GM18507 (cell line): Measurements from ENCODE around the gene PPM1L.

ENCODE experiments used
- DNase-seq: peaks from one replicate; pipeline ENCODE4 v3.0.0; 2011; ENCODE audit warnings: low read depth; ENCODE audit not compliant: insufficient read length; ENCODE audit errors: extremely low spot score
- FAIRE-seq: peaks from 2 replicates; lab custom pipeline; 2011; peaks lifted over from hg19 to GRCh38; lab: Jason Lieb, UNC

The PPM1L gene

DNA sequence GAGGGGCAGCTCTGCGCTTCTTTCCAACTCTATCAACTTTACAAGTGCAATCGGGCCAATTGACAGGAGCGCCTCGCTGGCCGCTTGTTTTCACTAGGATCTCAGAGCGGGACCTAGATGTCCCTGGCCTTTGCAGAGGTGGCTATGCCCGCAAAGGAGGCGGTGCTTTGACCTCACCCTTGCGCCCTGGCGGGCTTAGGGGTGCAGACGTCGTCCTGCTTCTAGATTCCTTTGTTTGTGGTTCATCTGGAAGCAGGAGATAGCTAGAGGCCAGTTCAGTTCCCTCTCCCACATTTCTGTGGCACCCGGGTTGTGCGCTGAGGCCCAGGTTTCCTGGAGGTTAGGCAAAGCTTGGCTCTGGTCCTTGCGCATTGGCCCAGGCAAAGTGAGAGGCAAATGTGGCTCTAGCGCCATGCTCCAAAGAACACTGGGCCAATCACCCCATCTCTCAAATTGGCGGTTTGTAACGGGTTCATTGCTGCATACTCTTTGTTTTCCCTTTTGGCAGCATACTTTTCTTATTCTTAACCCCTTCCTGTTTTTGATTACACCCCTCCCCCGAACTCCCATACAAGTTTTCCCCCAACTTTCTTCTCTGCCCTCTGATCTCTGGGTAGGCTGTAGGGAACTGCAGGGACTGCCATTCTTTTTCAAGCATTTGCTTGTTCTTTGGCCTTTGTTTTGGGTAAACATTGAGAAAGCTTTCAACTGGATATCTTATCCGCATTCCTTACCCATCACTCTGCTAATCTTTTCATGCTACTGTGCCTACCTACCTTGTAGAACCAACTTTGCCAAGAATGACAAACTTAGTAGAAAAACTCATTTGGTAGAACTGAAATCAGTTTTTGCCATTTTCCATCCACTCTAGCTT lies 1.4 kb downstream of the PPM1L start:
- no peak for DNase-seq
- FAIRE-seq: no peak

DNA sequence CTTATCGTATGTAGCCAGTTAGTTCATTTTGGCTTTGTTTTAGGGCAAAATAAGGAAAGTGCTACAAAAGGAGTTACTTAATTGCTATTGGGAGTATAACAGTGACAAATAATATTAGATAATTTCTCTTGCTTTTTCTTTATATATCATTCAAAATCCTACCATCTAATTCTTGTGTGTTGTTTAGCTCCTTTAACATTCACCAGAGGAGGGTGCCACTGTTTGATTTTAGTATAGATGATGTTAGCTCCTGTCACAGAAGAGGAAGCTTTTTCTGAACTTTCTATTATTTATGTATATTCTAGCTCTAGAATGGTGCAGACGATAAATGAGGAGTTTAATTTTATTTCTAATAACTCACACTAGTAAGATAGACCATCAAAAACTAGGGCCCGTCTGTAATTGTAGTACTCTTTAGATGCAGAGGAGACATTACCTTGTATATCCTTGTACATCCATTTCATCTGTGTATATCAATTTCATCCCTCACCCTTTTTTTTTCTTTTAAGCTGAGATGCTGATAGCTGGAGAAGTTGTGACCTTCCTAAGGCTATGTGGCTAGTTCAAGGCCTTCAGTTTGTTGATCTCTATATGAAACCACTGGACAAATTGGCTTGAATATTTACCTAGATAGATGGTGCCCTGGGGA lies 3.0 kb downstream of the PPM1L start:
- DNase-seq (no peak), FAIRE-seq (no peak)

DNA sequence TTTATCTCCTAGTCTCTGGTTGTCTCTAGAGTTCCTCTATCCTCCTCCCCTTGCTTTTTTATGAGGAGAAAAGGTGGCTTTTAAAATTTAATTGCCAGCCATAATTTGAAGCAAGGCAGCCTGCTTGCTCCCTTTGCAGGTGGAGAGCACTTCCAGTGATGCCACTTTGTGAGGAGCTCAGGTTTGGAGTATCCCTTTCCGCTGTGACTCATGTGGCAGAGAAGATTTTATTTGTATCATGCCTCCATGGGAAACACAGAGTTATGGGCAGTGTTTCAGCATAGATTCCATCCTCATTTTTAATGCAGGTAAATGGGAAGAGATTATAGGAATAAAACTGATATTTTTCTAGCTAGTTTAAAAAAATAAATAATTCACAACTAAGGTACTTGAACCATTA lies 7.0 kb downstream of the PPM1L start:
- FAIRE-seq (no peak), DNase-seq (no peak)

DNA sequence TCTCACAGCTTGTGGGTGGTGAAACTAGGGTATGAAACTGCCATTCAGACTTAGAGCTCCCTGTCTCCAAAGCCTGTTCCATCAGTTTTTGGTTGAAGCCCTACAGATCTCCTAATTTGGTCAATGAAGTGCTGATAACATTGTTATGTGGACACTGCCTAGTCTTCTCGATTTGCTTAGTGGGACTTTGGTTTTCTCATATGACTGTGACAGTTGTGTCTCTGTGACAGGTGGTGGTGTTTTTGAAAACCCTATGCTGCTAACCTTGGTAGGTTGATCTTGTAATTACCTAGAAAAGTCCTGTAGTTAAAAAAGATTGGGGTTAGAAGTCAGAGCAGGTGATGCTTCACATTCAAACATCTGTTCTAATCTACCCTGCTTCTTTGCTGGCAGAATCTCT lies 9.2 kb downstream of the PPM1L start:
- FAIRE-seq (no peak), DNase-seq (no peak)

DNA sequence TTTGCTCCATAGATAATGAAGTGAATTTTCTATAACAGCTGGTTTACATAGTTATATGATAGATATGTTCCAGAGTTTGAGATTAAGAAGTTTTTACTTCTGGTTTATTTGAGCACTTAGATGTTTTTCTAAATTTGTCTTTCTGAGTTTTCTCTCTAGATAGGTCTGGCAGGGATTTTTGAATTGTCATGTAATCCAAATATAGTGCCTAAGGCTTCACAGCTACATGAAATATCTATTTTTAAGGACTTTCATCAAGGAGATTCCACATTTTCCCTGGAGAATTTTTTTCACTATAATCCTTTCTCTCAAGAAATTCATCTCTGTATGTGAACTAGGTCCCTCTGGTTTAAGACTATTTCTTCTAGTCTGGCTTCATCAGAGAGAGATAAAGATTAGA lies 12.0 kb downstream of the PPM1L start:
- FAIRE-seq: no peak
- no peak for DNase-seq

DNA sequence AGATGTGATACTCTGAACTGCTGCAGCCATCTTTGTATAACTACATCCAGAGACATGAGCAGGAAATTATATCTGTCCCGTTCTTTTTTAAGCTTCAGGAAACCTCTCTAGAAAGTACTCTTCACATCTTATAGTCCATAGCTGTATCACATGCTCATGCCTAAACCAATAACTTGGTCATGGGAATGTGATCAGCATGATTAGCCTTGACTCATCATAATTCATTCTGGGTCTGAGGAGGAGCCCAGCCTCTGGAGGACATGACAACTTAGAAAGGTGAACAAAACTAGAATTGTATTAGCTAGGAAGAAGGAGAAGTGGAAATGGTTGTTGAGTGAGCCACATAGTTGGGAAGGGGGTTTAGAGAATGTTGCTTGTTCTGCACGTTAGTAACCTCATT lies 12.9 kb downstream of the PPM1L start:
- no peak for FAIRE-seq
- no peak for DNase-seq

DNA sequence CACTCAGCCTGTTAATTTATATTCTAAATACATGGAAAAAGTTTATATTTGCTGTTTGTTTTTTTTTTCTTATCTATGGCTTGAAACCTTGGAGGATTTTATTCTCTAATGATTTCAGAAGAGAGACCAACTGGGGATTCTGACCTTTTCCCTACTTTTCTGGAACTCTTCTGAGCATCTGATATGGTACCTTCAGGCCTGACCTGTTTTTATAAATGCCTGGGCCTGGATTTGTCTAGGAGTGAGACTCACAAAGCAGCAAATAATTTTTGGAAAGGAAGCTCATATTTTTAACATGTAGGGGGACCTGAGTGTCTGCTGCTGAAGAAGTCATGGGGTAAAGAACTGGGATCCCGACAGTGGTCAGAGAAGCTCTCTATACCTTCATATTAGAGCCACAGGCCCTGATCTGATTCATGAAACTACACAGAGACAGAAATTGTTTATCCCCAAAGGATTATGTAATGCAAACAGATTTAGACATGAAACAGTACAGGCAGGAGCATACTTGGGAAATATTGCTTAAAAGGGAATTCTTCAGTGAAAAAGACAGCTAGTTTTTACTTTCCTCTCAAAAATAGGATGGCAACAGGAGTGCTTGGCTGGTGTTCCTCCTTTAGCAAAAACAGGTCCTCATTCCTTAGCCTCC lies 15.9 kb downstream of the PPM1L start:
- FAIRE-seq (no peak), DNase-seq (no peak)

DNA sequence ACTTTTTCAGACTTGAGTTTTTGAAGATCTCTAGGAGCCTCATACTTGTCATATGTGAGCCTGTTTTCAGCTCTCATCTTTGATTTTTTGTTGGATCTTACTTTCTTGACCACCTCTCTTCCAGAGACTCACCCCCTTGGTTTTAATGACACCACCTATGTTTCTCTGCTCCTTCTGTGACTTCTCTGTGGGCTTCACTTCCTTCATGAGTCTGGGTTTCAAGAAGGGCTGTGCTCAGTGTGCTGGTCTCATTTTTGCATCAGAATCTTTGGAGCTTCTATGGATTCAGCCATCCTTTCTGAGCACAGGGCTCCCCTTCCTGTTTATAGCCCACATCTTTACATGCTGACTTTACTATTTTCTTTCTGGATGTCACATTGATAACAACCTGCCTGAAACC lies 17.7 kb downstream of the PPM1L start:
- DNase-seq: no peak

DNA sequence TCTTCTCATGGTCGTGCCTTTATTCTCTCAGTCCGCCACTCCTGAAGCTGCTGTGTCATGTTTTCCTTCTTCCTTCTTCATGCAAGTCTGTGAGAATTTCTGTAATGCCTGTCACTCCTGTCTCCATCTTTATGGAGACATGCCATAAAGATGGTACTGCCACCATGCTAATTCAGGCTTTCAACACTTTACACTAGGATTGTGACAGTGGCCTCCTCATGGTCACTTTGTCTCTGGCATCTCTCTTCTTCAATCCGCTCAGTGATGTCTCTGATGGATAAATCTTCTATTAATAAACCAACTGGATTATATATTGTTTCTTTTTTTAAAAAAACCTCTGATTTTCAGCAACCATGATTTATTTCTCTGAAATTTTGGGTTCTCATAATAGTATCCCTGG lies 18.1 kb downstream of the PPM1L start:
- no peak for DNase-seq
- no peak for FAIRE-seq

More for the DNA sequence above, 17.7 kb downstream of the PPM1L start:
- no peak for FAIRE-seq

DNA sequence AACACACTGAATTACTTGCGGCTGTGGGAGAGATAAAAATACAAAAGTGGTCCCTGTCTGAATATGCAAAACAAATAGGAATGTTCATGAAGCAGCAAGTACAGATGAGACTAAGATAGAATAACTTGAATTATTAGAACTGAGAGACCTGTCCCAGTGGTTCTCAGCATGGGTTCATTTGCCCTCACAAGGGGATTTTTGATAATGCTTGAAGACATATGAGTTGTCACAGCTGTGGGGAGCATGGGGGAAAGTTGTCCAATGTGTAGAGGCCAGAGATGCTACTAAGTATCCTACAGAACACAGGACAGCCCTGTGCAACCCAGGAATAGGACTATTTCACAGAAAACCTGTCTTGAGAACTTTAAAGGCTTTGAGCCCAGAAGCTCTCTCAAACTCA lies 22.4 kb downstream of the PPM1L start:
- FAIRE-seq: no peak

DNA sequence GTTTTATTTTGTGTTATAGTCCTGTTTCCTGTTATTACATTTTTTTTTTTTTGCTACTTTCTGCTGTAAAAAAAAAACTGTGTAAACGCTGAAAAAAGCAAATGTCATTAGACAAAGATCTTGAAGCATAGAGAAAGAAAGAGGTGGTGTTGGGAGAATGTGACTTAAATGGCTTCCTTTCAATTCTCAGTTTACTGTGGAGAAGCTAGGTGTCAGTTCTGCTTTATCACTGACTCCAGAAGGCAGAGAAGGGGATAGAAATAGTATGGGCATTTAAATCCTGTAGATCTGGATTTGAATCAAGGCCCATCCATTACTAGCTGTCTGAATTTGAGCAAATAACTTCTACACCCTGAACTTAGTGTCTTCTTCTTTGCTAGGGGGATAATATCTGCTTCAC lies 23.0 kb downstream of the PPM1L start:
- FAIRE-seq: no peak
- no peak for DNase-seq

More for the DNA sequence above, 22.4 kb downstream of the PPM1L start:
- DNase-seq: no peak

DNA sequence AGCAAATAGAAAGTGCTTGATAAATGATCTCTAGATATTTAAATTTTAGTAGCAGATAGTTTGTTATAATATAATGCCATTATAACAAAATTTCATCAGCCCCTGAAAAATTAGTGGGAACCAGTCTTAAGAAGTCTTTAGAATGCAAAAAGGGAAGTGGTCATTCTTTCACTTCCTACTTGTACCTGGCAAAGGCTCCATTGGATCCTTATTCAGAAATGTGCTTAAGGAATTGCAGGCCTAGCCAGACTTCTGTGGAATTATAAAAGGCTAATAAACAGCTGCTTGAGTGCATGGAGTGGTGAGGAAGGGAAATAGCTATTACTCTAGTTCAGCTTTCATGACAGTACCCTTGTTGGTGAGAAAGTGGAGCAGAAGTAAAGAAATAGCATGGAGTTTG lies 24.2 kb downstream of the PPM1L start:
- FAIRE-seq (no peak), DNase-seq (no peak)

DNA sequence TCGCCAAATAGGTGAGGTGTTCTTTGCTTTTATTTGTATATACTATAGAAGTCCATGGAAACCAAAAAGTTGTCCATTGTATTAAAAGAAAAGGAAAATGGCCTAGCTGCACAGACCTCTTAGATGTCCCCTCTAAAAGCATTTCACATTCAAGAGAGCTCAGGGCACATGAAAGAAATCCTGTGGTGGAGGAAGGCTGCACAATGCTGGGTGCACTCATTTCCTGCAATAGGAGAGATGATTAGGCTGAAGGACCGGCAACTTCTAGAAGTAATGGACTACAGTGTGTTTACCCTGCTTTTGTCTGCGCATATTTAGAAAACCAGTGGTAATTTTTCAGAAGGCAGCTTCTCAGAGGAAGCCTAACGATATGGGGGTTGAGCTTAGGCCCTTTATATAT lies 25.4 kb downstream of the PPM1L start:
- no peak for FAIRE-seq
- no peak for DNase-seq

DNA sequence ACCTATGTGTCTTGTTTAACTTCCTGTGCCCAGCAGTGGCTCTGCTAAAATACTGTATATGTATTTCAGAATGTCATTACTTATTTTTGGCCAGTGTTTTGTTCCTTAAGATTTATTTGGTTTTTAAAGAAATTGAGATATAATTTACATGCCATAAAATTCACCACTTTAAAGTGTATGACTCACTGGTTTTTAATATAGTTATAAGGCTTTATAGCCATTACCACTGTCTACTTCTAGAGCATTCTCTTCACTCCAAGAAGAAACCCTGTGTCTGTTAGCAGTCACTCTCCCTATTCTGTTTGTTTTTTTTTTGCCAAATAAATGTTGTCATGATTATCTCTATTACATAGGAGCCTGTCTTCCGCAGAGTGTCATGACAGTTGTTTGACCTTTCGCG lies 25.8 kb downstream of the PPM1L start:
- FAIRE-seq (no peak), DNase-seq (no peak)

DNA sequence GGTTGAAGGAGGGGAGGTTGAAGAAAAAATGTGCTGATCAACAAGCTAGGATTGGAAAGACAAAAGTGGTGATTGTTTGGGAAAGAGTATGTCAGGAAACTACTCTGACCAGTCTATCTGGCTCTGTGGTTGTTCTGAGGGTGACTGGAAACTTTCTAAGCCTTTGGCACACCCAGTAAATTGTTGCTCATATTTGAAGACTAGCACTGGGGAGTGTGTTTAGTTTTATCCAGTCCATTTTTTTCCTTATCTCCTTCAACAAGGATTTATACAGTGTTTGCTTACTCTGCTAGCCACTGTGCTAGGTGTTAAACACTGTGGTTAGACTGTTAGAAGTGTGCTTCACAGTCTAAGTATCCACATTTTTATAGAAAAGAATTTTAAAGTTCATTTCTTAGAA lies 28.8 kb downstream of the PPM1L start:
- DNase-seq (no peak), FAIRE-seq (no peak)

DNA sequence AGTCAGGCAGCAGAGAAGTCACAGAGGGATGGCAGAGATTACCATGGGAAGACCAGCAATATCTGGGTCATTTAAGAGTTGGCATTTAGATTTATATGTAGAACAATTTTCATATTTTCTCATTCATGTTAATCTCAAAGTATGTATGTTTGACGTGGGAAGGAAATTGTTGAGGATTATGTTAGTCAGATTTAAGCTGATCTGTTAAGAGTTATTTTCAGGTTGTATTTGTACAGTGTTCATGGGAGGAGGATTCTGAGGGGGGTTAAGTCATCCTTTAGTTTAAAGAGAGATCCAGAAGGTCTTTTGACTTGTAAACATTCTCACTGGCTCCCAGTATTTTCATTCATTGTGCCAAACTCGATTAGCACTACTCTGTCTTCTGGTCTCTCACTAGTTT lies 34.7 kb downstream of the PPM1L start:
- DNase-seq: no peak
- no peak for FAIRE-seq

DNA sequence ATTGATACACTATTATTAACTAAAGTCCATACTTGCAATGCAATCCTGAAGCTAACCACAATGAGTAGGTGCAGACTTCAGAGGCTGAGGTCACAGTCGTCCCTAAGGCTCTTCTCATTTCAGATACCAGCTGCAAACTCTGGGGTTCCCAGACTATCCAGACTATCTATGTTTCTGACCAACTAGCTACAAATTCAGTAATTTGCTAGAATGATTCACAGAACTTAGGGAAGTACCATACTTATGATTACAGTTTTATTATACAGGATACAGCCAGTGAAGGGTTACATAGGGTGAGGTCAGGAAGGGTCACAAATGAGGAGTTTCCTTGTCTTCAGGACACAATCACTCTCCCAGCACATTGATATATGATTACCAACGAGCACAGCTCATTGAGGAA lies 36.5 kb downstream of the PPM1L start:
- FAIRE-seq (no peak), DNase-seq (no peak)

DNA sequence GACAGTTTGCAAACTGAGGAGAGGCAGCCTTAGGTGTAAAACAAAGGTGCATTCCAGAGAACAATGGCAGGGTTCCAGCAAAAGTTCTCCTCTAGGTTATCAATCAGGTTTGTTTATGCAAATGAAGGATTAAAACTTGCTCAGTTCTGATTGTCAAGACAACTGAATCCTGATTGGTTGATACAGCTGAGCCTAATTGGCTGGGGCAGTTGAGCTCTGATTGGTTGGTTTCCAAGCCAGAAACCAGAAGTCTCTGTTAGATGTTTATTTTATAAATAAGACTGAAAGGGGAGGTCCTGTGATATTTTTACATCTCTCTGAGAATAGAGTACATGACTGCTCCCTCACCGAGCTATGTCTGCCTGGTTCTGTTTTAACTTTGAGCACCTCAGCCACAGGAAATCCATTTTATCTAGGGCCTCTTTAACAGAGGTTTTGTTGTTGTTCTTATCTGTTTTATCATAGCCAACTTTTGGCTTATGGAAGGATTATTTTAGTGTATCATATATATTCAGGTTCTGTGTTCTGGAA lies 37.8 kb downstream of the PPM1L start:
- FAIRE-seq (no peak), DNase-seq (no peak)

DNA sequence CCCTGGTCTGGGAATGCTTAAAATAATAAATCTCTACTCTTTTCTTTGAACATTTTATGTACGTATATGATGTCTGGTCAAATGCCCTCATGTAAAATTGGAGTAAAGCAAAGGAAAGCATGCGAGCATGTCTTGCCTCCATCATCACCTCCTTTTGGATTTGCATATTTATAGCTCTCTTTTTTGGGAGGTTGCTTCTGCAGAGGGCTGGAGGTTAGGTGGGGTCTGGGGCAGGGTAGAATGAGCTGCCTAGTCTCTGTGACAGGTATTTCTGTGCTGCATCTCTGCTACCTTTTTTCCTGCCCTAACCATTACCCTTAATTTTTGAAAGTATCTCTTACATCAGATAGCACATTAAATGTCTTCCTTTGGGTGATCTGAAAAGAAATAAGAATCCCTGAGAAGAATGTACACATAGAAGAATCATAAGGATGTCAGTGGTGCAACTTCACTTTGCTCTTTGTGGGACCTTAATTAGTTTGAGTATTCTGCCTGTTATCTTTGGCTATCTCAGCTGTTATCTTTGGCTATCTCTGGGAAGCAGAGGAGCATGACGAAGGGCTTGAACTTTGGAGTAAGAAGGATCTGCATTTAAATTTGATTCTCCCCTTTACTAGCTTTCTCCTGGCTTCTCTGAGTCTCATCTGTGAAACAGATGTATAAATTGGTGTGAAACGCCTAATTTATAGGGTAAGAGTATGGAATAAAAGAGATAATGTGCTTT lies 40.2 kb downstream of the PPM1L start:
- FAIRE-seq (no peak), DNase-seq (no peak)

DNA sequence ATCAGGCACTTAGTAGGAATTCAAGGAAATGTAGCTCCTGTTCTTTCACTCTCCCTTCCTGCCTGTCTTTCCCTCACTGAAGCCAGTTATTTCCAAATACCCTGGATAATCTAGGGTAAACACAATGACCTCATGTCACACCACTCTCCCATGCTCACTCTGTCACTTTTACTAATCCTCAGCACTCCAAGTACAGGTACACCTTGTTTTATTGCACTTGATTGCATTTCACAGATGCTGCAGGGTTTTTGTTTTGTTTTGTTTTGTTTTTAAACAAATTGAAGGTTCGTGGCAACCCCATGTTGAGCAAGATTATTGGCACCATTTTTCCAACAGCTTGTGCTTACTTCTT lies 40.8 kb downstream of the PPM1L start:
- DNase-seq (no peak), FAIRE-seq (no peak)
